CD14-positive monocyte (primary cell): ENCODE data around the gene CNNM3. TPM values are rescaled to one million over a fixed set of nuclear protein-coding genes. Genes with fewer than 3 reads are reported as not detected.

Source experiments
- DNase-seq, 3 donors: peaks; one replicate each; pipeline ENCODE4 v3.0.0-alpha.2; 2011 to 2022
- H2AFZ ChIP-seq: 2 replicates; pipeline ENCODE4 v1.6.0; 2012; ENCODE audit warnings: mild to moderate bottlenecking, low read depth, low read length, inconsistent platforms; ENCODE audit not compliant: insufficient read depth, poor library complexity, severe bottlenecking
- H3K27ac ChIP-seq, 2 donors: 1 replicate in 1 of 2; 2 replicates in 1 of 2; pipeline ENCODE4 v1.5.1; 2012 to 2013; ENCODE audit warnings: low read length in 2 of 2, control low read depth in 1 of 2, inconsistent platforms in 1 of 2, low read depth in 1 of 2, mild to moderate bottlenecking in 1 of 2
- H3K27me3 ChIP-seq, 2 donors: one replicate each; pipeline versions ENCODE4 v1.6.0 to v1.6.1; 2011 to 2013; ENCODE audit warnings: low read length in 2 of 2; ENCODE audit not compliant: control insufficient read depth in 2 of 2, insufficient read depth in 2 of 2
- H3K36me3 ChIP-seq, 2 donors: replicated peaks in 1 of 2; 1 replicate in 1 of 2; 2 replicates in 1 of 2; pipeline versions ENCODE4 v1.5.1 to v1.6.1; 2012 to 2013; ENCODE audit warnings: low read length in 2 of 2, control low read depth in 1 of 2, inconsistent platforms in 1 of 2, mild to moderate bottlenecking in 1 of 2; ENCODE audit not compliant: insufficient read depth in 2 of 2, control insufficient read depth in 1 of 2
- H3K4me1 ChIP-seq, 2 donors: 1 replicate in 1 of 2; 2 replicates in 1 of 2; pipeline versions ENCODE4 v1.5.1 to v1.6.1; 2012 to 2013; ENCODE audit warnings: low read length in 2 of 2, control low read depth in 1 of 2, inconsistent platforms in 1 of 2, mild to moderate bottlenecking in 1 of 2, moderate library complexity in 1 of 2; ENCODE audit not compliant: insufficient read depth in 2 of 2, control insufficient read depth in 1 of 2
- H3K4me2 ChIP-seq: replicated peaks from 2 replicates; pipeline ENCODE3; 2012; ENCODE audit warnings: low read length, moderate library complexity, mild to moderate bottlenecking; ENCODE audit not compliant: poor library complexity, severe bottlenecking; ENCODE audit errors: extremely low read depth
- H3K4me3 ChIP-seq, 3 experiments: fragments of 200-600 bp in 1 of 3; sonication (generic) in 1 of 3; replicated peaks in 1 of 3; 1 replicate in 2 of 3; 2 replicates in 1 of 3; pipeline ENCODE4 v1.5.1; 2011 to 2013; ENCODE audit warnings: low read length in 3 of 3, mild to moderate bottlenecking in 3 of 3, control low read depth in 2 of 3, low read depth in 2 of 3, inconsistent platforms in 1 of 3, moderate library complexity in 1 of 3
- H3K79me2 ChIP-seq: 2 replicates; pipeline ENCODE4 v1.6.0; 2012; ENCODE audit warnings: mild to moderate bottlenecking, control low read depth, inconsistent platforms, low read length, moderate library complexity; ENCODE audit not compliant: insufficient read depth
- H3K9ac ChIP-seq: 2 replicates; pipeline ENCODE4 v1.6.0; 2017; ENCODE audit warnings: low read length, mild to moderate bottlenecking; ENCODE audit not compliant: insufficient read depth, poor library complexity, severe bottlenecking
- H3K9me3 ChIP-seq, 2 donors: replicated peaks in 1 of 2; 1 replicate in 1 of 2; 2 replicates in 1 of 2; pipeline versions ENCODE4 v1.5.1 to v1.6.1; 2012 to 2013; ENCODE audit warnings: low read length in 2 of 2, control low read depth in 1 of 2; ENCODE audit not compliant: control insufficient read depth in 1 of 2, insufficient read depth in 1 of 2
- H4K20me1 ChIP-seq: 2 replicates; pipeline ENCODE4 v1.6.0; 2012; ENCODE audit warnings: mild to moderate bottlenecking, low read length, control low read depth, moderate library complexity; ENCODE audit not compliant: insufficient read depth
- H3K27ac Mint-ChIP-seq, 7 donors: one replicate each; pipeline ENCODE4 v1.8.0; 2020; ENCODE audit warnings: mild to moderate bottlenecking in 7 of 7, mixed read lengths in 7 of 7, moderate library complexity in 6 of 7, inconsistent platforms in 2 of 7
- H3K27me3 Mint-ChIP-seq, 3 donors: one replicate each; pipeline ENCODE4 v1.8.0; 2021 to 2022; ENCODE audit warnings: low read depth in 3 of 3, mild to moderate bottlenecking in 3 of 3, mixed read lengths in 3 of 3, moderate library complexity in 3 of 3, inconsistent platforms in 1 of 3
- H3K36me3 Mint-ChIP-seq, 2 donors: one replicate each; pipeline ENCODE4 v1.8.0; 2020; ENCODE audit warnings: mixed read lengths in 2 of 2, inconsistent platforms in 1 of 2, mild to moderate bottlenecking in 1 of 2
- H3K4me1 Mint-ChIP-seq: one replicate; pipeline ENCODE4 v1.8.0; 2020; ENCODE audit warnings: mild to moderate bottlenecking, mixed read lengths
- H3K4me3 Mint-ChIP-seq, 2 donors: one replicate each; pipeline ENCODE4 v1.8.0; 2020; ENCODE audit warnings: mild to moderate bottlenecking in 2 of 2, mixed read lengths in 2 of 2, moderate library complexity in 1 of 2
- H3K9me3 Mint-ChIP-seq, 7 donors: one replicate each; pipeline ENCODE4 v1.8.0; 2020 to 2022; ENCODE audit warnings: mixed read lengths in 7 of 7, mild to moderate bottlenecking in 6 of 7, moderate library complexity in 6 of 7, inconsistent platforms in 2 of 7
- WGBS: methylation state at CpG from one replicate; pipeline ENCODE4 v1.1.5; 2013; ENCODE audit warnings: missing lambda C conversion rate; ENCODE audit not compliant: insufficient coverage; 5-methylcytosine and 5-hydroxymethylcytosine counted together
- intact Hi-C, 2 donors: fragments of 100-400 bp; cut with micrococcal nuclease; formaldehyde crosslinking; loops; one replicate each; pipeline versions ENCODE4 v1.15.0 to v1.15.1; 2023
- polyA plus RNA-seq, 3 donors: library from polyadenylated mRNA; depleted of rRNA in 1 of 3; unstranded in 2 of 3; stranded (reverse) in 1 of 3; fragments of 300-500 nt in 2 of 3; fragments of >200 nt in 1 of 3; fragmentation: Illumina TruSeq in 2 of 3; gene quantifications; 1 replicate in 2 of 3; 2 replicates in 1 of 3; pipeline ENCODE4 v1.2.3, GENCODE V29; 2012 to 2021
- TF ChIP-seq, protein P1 (sequence below): fragments of 200-600 bp; IDR thresholded peaks from one replicate; pipeline ENCODE4 v1.8.0; 2022; ENCODE audit warnings: antibody characterized with exemption, mild to moderate bottlenecking

CNNM3 gene
- polyA plus RNA-seq, 3 donors: 1.2 to 12.0 (median 4.9) TPM

DNA sequence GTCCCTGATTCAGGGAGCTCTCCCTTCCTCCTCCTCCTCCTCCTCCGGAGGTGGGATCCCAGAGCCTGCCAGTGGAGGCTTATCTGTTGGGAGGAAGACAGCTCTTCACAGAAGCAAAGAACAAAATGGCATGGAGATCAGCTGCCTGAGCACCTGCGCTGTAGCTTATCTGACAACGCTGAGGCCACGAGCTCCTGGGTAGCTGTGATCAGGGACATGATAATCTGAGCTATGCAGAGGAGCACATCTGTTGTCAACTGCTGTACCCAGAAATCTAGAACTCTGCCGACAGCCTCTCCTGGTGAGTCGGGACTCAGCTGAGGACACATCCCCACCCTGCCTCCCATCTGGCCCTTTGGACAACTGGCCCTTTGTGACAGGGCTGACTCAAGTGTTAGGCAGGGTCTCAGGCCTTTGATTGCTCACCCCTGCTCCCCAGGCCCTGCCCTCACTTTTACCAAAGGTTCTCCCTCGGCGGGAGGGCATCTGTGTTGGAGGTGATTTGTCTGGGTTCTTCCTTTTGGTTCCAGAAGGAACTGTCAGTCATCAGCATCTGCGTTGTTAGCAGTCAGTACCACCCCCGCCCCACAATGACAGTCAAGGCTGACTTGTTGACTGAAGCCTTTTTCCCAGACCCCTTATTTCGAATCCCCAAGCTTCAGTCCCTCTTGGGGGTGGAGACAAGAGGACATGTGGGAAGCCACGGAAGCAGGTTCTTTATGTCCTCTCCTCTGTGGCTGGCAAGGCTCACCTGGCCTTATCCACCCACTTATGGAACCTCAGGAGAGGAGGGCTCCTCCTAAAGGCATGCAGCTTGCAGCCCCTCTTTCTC, 5.9 kb upstream of the CNNM3 start:
- Histone ChIP-seq H2AFZ (no peak overlapping the region), H4K20me1 (no peaks in the 10 kb centered on the region), H3K4me2 (no peak overlapping the region), H3K4me1 (peaks cover 1 to 4% of the 10 kb centered on the region in 2 donors), H3K27me3 (no peaks in the 10 kb centered on the region), H3K4me3 (no peak overlapping the region), H3K9ac (no peak overlapping the region), H3K36me3 (peaks cover 15 to 22% of the 10 kb centered on the region in 2 donors), H3K9me3 (no peaks in the 10 kb centered on the region), H3K79me2 (no peaks in the 10 kb centered on the region), H3K27ac (no peak overlapping the region)
- Mint-ChIP-seq H3K27me3 (peaks cover 1 to 3% (median 2%) of the 10 kb centered on the region in 3 donors), H3K9me3 (no peaks in the 10 kb centered on the region), H3K4me3 (no peak overlapping the region), H3K4me1 (peaks cover 6% of the 10 kb centered on the region), H3K27ac (peak overlapping the region in 1 of 7 donors; percentile 18), H3K36me3 (peaks cover 25 to 33% of the 10 kb centered on the region in 2 donors)
- intact Hi-C loops: loop anchor here in 1 of 2 donors (10.0 kb wide), 1 partner anchor 45 kb away; the partner anchor contains the start of gene CNNM4
- 94% methylated on average over 5 of the region's 12 CpGs for WGBS
- TF ChIP-seq, protein P1, sequence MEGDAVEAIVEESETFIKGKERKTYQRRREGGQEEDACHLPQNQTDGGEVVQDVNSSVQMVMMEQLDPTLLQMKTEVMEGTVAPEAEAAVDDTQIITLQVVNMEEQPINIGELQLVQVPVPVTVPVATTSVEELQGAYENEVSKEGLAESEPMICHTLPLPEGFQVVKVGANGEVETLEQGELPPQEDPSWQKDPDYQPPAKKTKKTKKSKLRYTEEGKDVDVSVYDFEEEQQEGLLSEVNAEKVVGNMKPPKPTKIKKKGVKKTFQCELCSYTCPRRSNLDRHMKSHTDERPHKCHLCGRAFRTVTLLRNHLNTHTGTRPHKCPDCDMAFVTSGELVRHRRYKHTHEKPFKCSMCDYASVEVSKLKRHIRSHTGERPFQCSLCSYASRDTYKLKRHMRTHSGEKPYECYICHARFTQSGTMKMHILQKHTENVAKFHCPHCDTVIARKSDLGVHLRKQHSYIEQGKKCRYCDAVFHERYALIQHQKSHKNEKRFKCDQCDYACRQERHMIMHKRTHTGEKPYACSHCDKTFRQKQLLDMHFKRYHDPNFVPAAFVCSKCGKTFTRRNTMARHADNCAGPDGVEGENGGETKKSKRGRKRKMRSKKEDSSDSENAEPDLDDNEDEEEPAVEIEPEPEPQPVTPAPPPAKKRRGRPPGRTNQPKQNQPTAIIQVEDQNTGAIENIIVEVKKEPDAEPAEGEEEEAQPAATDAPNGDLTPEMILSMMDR: no peak
- DNase-seq: no peak

DNA sequence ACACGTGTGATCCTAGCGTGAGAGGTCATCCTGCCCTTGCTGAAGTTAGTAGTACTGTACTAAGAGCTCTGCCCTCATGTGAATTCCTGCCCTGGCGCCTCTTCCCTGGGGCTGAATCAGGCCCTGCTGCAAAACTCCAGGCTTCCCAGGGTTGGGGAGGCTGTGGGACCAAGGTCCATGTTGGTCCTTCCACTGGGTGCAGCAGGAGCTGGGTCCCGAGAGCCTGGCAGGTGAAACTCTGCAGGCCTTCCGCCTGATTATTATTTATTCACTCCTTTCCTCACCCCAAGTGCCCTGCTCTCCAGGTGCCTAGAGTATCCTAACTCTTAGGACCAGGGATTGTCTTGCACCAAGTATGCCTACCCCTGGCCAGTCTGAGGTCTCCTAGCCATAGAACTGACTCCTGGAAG, 5.3 kb upstream of the CNNM3 start:
- no peak for DNase-seq
- H3K9ac ChIP-seq: no peak overlapping the region
- H3K27me3 Mint-ChIP-seq: peaks cover 1 to 3% (median 2%) of the 10 kb centered on the region in 3 donors
- H3K4me3 Mint-ChIP-seq: no peak overlapping the region
- H3K4me1 Mint-ChIP-seq: peaks cover 12% of the 10 kb centered on the region
- H3K27me3 ChIP-seq: no peaks in the 10 kb centered on the region
- H3K36me3 Mint-ChIP-seq: peaks cover 25 to 33% of the 10 kb centered on the region in 2 donors
- H3K4me3 ChIP-seq: no peak overlapping the region
- peaks cover 15 to 22% of the 10 kb centered on the region in 2 donors for H3K36me3 ChIP-seq
- intact Hi-C loops: loop anchor here in 1 of 2 donors (10.0 kb wide), 1 partner anchor 46 kb away; the partner anchor contains the start of gene CNNM4
- H3K4me2 ChIP-seq: no peak overlapping the region
- no peak overlapping the region for H3K27ac Mint-ChIP-seq
- no peak overlapping the region for H2AFZ ChIP-seq
- no peaks in the 10 kb centered on the region for H3K9me3 Mint-ChIP-seq
- H3K9me3 ChIP-seq: no peaks in the 10 kb centered on the region
- H3K79me2 ChIP-seq: no peaks in the 10 kb centered on the region
- H3K4me1 ChIP-seq: peaks cover 5 to 9% of the 10 kb centered on the region in 2 donors
- WGBS: 100% methylated on average over 3 of the region's 5 CpGs
- TF ChIP-seq, protein P1: no peak
- H3K27ac ChIP-seq: no peak overlapping the region
- no peaks in the 10 kb centered on the region for H4K20me1 ChIP-seq
